SK-N-SH (cell line): ENCODE data around the gene LBR. TPM values are rescaled to one million over a fixed set of nuclear protein-coding genes. Genes with fewer than 3 reads are reported as not detected.

Experiments
- CTCF ChIA-PET: fragments of 300-600, 350-600 bp; formaldehyde crosslinking; extraction: SDS; loops from one replicate; lab custom pipeline; 2021; lab: Yijun Ruan, JAX
- POLR2A ChIA-PET: fragments of 350-600 bp; sonication (Branson Sonifier 250); formaldehyde crosslinking; extraction: SDS; loops from one replicate; lab custom pipeline; 2020; ENCODE audit warnings: antibody characterized with exemption, inconsistent platforms; lab: Yijun Ruan, JAX
- DNase-seq: peaks from one replicate; pipeline ENCODE4 v3.0.0; 2012
- H2AFZ ChIP-seq: fragments of 200-600 bp; sonication (generic); 2 replicates; pipeline ENCODE4 v1.8.1; 2016; ENCODE audit warnings: antibody characterized with exemption, mild to moderate bottlenecking, low read depth
- H3F3A ChIP-seq: fragments of 200-600 bp; sonication (generic); replicated peaks from 2 replicates; pipeline ENCODE3; 2016; ENCODE audit warnings: antibody characterized with exemption, mild to moderate bottlenecking; ENCODE audit not compliant: insufficient read depth
- H3K27ac ChIP-seq, 2 experiments: fragments of 200-500 bp in 1 of 2; fragments of 200-600 bp in 1 of 2; sonication (Bioruptor generic) in 1 of 2; sonication (generic), shearing (Covaris generic) in 1 of 2; 2 replicates each; pipeline versions ENCODE4 v1.5.1 to v1.6.1; 2014 to 2016; ENCODE audit warnings: low read depth in 2 of 2, inconsistent platforms in 1 of 2, low read length in 1 of 2, mild to moderate bottlenecking in 1 of 2, mixed read lengths in 1 of 2
- H3K27me3 ChIP-seq: fragments of 200-600 bp; sonication (generic), shearing (Covaris generic); 2 replicates; pipeline ENCODE4 v1.6.1; 2016; ENCODE audit warnings: mixed run types; ENCODE audit not compliant: insufficient read depth
- H3K36me3 ChIP-seq, 2 experiments: fragments of 200-500 bp in 1 of 2; fragments of 200-600 bp in 1 of 2; sonication (Bioruptor generic) in 1 of 2; sonication (generic) in 1 of 2; replicated peaks in 1 of 2; 2 replicates each; pipeline versions ENCODE3 to v1.5.1; 2014 to 2016; ENCODE audit warnings: low read length in 1 of 2, mild to moderate bottlenecking in 1 of 2; ENCODE audit not compliant: insufficient read depth in 2 of 2, control insufficient read depth in 1 of 2
- H3K4me1 ChIP-seq, 2 experiments: fragments of 200-500 bp in 1 of 2; fragments of 200-600 bp in 1 of 2; sonication (Bioruptor generic) in 1 of 2; sonication (generic), shearing (Covaris generic) in 1 of 2; 2 replicates each; pipeline versions ENCODE4 v1.5.1 to v1.6.1; 2014 to 2016; ENCODE audit warnings: low read depth in 1 of 2, low read length in 1 of 2, mixed run types in 1 of 2; ENCODE audit not compliant: insufficient read depth in 2 of 2, control insufficient read depth in 1 of 2
- H3K4me2 ChIP-seq: fragments of 200-600 bp; sonication (generic), shearing (Covaris generic); 2 replicates; pipeline ENCODE4 v1.6.1; 2017; ENCODE audit warnings: mixed run types
- H3K4me3 ChIP-seq, 2 experiments: fragments of 200-500 bp in 1 of 2; fragments of 200-600 bp in 1 of 2; sonication (Bioruptor generic) in 1 of 2; sonication (generic), shearing (Covaris generic) in 1 of 2; 2 replicates each; pipeline versions ENCODE4 v1.5.1 to v1.8.1; 2014 to 2016; ENCODE audit warnings: low read depth in 2 of 2, inconsistent platforms in 1 of 2, low read length in 1 of 2, mild to moderate bottlenecking in 1 of 2, mixed read lengths in 1 of 2, moderate library complexity in 1 of 2
- H3K79me2 ChIP-seq: fragments of 200-600 bp; sonication (generic); 2 replicates; pipeline ENCODE4 v1.8.1; 2017; ENCODE audit warnings: mild to moderate bottlenecking; ENCODE audit not compliant: insufficient read depth
- H3K9ac ChIP-seq: fragments of 200-600 bp; sonication (generic); 2 replicates; pipeline ENCODE4 v1.6.1; 2017; ENCODE audit warnings: mixed run types
- H3K9me2 ChIP-seq: fragments of 200-600 bp; sonication (generic); 2 replicates; pipeline ENCODE4 v1.6.1; 2017; ENCODE audit warnings: mixed run types
- H3K9me3 ChIP-seq: fragments of 200-600 bp; sonication (generic); 2 replicates; pipeline ENCODE4 v1.6.1; 2017; ENCODE audit warnings: mixed run types, mild to moderate bottlenecking, moderate library complexity
- H4K20me1 ChIP-seq: fragments of 200-600 bp; sonication (generic); 2 replicates; pipeline ENCODE4 v1.6.1; 2017; ENCODE audit warnings: mild to moderate bottlenecking, mixed run types; ENCODE audit not compliant: insufficient read depth
- CTCF ChIP-seq: fragments of 200-600 bp; sonication (generic); IDR thresholded peaks from 2 replicates; pipeline ENCODE4 v1.6.1; 2017; ENCODE audit warnings: antibody characterized with exemption, mild to moderate bottlenecking, moderate library complexity
- ELF1 ChIP-seq: IDR thresholded peaks from 2 replicates; pipeline ENCODE4 v1.4.0; 2012
- EP300 ChIP-seq, 2 experiments: IDR thresholded peaks; 2 replicates each; pipeline versions ENCODE4 v1.4.0 to v1.6.1; 2012; ENCODE audit warnings: borderline replicate concordance in 1 of 2, low read depth in 1 of 2, low read length in 1 of 2
- EZH2phosphoT487 ChIP-seq: fragments of 200-600 bp; sonication (generic); IDR thresholded peaks from 2 replicates; pipeline ENCODE4 v1.6.1; 2017; ENCODE audit warnings: low read depth, mixed run types, mild to moderate bottlenecking, antibody characterized with exemption, moderate library complexity, borderline replicate concordance
- FOXJ3 ChIP-seq: sonication (generic); formaldehyde crosslinking; IDR thresholded peaks from 2 replicates; pipeline ENCODE4 v1.5.1; 2020; ENCODE audit warnings: mild to moderate bottlenecking, missing genetic modification reagents
- IRF3 ChIP-seq: fragments of 150-350 bp; IDR thresholded peaks from 2 replicates; pipeline ENCODE4 v1.6.1; 2016; ENCODE audit warnings: mild to moderate bottlenecking, low read depth, low read length
- JUND ChIP-seq: IDR thresholded peaks from 2 replicates; pipeline ENCODE4 v1.4.0; 2012
- MAX ChIP-seq: IDR thresholded peaks from 2 replicates; pipeline ENCODE4 v1.4.0; 2012; ENCODE audit warnings: low read depth
- MEF2A ChIP-seq: IDR thresholded peaks from 2 replicates; pipeline ENCODE4 v1.4.0; 2012; ENCODE audit warnings: low read depth, borderline replicate concordance
- MXI1 ChIP-seq: IDR thresholded peaks from 2 replicates; pipeline ENCODE4 v1.6.1; 2012; ENCODE audit warnings: mild to moderate bottlenecking, low read depth, low read length, improper control_type of control experiment
- NFIC ChIP-seq: IDR thresholded peaks from 2 replicates; pipeline ENCODE4 v1.4.0; 2012; ENCODE audit warnings: borderline replicate concordance
- POLR2AphosphoS5 ChIP-seq: IDR thresholded peaks from 2 replicates; pipeline ENCODE4 v1.6.1; 2012; ENCODE audit warnings: low read depth, low read length
- RCOR1 ChIP-seq: fragments of 150-350 bp; IDR thresholded peaks from 2 replicates; pipeline ENCODE4 v1.6.1; 2017; ENCODE audit warnings: antibody characterized with exemption, low read length
- RFX5 ChIP-seq: IDR thresholded peaks from 2 replicates; pipeline ENCODE4 v1.6.1; 2012; ENCODE audit warnings: mild to moderate bottlenecking, improper control_type of control experiment, low read length
- RXRA ChIP-seq: IDR thresholded peaks from 2 replicates; pipeline ENCODE4 v1.4.0; 2012; ENCODE audit warnings: low read depth, mild to moderate bottlenecking, borderline replicate concordance
- SIN3A ChIP-seq: IDR thresholded peaks from 2 replicates; pipeline ENCODE4 v1.6.1; 2012; ENCODE audit warnings: low read depth, mild to moderate bottlenecking, low read length, moderate library complexity, borderline replicate concordance
- SMC3 ChIP-seq: IDR thresholded peaks from 2 replicates; pipeline ENCODE4 v1.6.1; 2012; ENCODE audit warnings: low read depth, low read length, improper control_type of control experiment
- TEAD4 ChIP-seq: IDR thresholded peaks from 2 replicates; pipeline ENCODE4 v1.4.0; 2012; ENCODE audit warnings: mild to moderate bottlenecking, borderline replicate concordance; ENCODE audit not compliant: insufficient read depth
- USF1 ChIP-seq: IDR thresholded peaks from 2 replicates; pipeline ENCODE4 v1.4.0; 2012; ENCODE audit warnings: low read depth, borderline replicate concordance
- YY1 ChIP-seq: IDR thresholded peaks from 2 replicates; pipeline ENCODE4 v1.4.0; 2012; ENCODE audit warnings: low read depth, mild to moderate bottlenecking
- WGBS: methylation state at CpG from one replicate; pipeline ENCODE4 v1.1.6; 2017; ENCODE audit warnings: low lambda C conversion rate; 5-methylcytosine and 5-hydroxymethylcytosine counted together
- polyA plus RNA-seq, 3 experiments: library from polyadenylated mRNA; depleted of rRNA; stranded (reverse); fragments of >200 nt; gene quantifications; 2 replicates each; pipeline ENCODE4 v1.2.3, GENCODE V29; 2012

Gene LBR
- polyA plus RNA-seq, 1 of the 3 experiments (the other 2 are of a cell fraction), result 10.6 TPM

- TF ChIP-seq IRF3 (no peak), SIN3A (no peak)
Measured at GRCh38 chr1:225477296-225477911, 49.6 kb upstream of the LBR start (continued).

GRCh38 chr1:225476538-225476988 is 48.7 kb upstream of the LBR start:
- Histone ChIP-seq H3K9me3 (no peaks in the 10 kb centered on the region), H3K27me3 (no peaks in the 10 kb centered on the region), H4K20me1 (no peaks in the 10 kb centered on the region), H3K4me1 (peaks cover 0 to 6% of the 10 kb centered on the region in 2 experiments; a peak in 2 of 4 replicates), H2AFZ (no peak overlapping the region), H3F3A (no peaks in the 10 kb centered on the region), H3K9me2 (no peaks in the 10 kb centered on the region), H3K27ac (no peak overlapping the region), H3K9ac (no peak overlapping the region), H3K36me3 (no peaks in the 10 kb centered on the region), H3K4me2 (no peak overlapping the region)
- 66% methylated on average over 5 of the region's 5 CpGs for WGBS
- CTCF ChIA-PET, result interaction anchor here (1.2 to 19.4 kb wide), 5 partner anchors 10 to 499 kb away, joined by 5 to 473 read pairs (median 33); partner anchors contain the start of gene SRP9
- TF ChIP-seq TEAD4 (no peak), SMC3 (no peak), MXI1 (no peak)
- TF ChIP-seq, all 33 proteins: peak for 0
- no peaks in the 10 kb centered on the region for H3K79me2 ChIP-seq
- H3K4me3 ChIP-seq, result no peak overlapping the region
- POLR2A ChIA-PET, result no interaction called here
- no peak for DNase-seq

GRCh38 chr1:225476100-225476511 is 48.3 kb upstream of the LBR start:
- DNase-seq, result no peak
- Histone ChIP-seq H3K27ac (no peak overlapping the region), H3K9me3 (no peaks in the 10 kb centered on the region), H3K27me3 (no peaks in the 10 kb centered on the region), H3K79me2 (no peaks in the 10 kb centered on the region), H4K20me1 (no peaks in the 10 kb centered on the region), H3K9ac (no peak overlapping the region), H2AFZ (no peak overlapping the region), H3K36me3 (no peaks in the 10 kb centered on the region), H3K9me2 (no peaks in the 10 kb centered on the region), H3K4me2 (no peak overlapping the region), H3F3A (no peaks in the 10 kb centered on the region), H3K4me1 (peaks cover 0 to 6% of the 10 kb centered on the region in 2 experiments; a peak in 2 of 4 replicates), H3K4me3 (no peak overlapping the region)
- ChIA-PET POLR2A (no interaction called here), CTCF (interaction anchor here (0.6 to 19.4 kb wide), 19 partner anchors 10 to 649 kb away, joined by 3 to 473 read pairs (median 11); partner anchors contain the start of gene SRP9)
- 76% methylated on average over 7 of the region's 7 CpGs for WGBS
- TF ChIP-seq NFIC (no peak), MAX (no peak), SIN3A (no peak), POLR2AphosphoS5 (no peak), JUND (no peak), MEF2A (no peak), CTCF (no peak), RXRA (no peak), RCOR1 (no peak), IRF3 (no peak), YY1 (no peak), SMC3 (no peak), EZH2phosphoT487 (no peak), EP300 (IDR thresholded peaks at IDR 0.05; ENCODE audit: borderline replicate concordance in 1 of 2, low read depth in 1 of 2, low read length in 1 of 2) (no peak), RFX5 (no peak), USF1 (no peak), FOXJ3 (CRISPR knock-in tag) (no peak), ELF1 (no peak)
